MM.1S (cell line): ENCODE measurements around the gene BRD9.
"Not testable (repeated sequence)": the region's sequence is repeated elsewhere in the genome, so short reads cannot be mapped to it uniquely, and the experiment has no call there.

ENCODE experiments used
- CTCF ChIP-seq: fragments of 300-600 bp; sonication (generic); IDR thresholded peaks from 2 replicates; pipeline ENCODE4 v1.5.1; 2016; ENCODE audit warnings: antibody characterized with exemption, low read length, mixed read lengths
- EZH2 ChIP-seq: fragments of 300-600 bp; sonication (generic); optimal IDR thresholded peaks from 2 replicates; pipeline ENCODE3; 2017; ENCODE audit warnings: low read depth, mild to moderate bottlenecking, antibody characterized with exemption, low read length, mixed read lengths

GRCh38 chr5:844426-844825 lies 48.2 kb downstream of the BRD9 start:
- TF ChIP-seq CTCF, EZH2: not testable (repeated sequence)
